ENCODE measurements around the gene RHBDD3. TPM values are rescaled to one million over a fixed set of nuclear protein-coding genes. Genes with fewer than 3 reads are reported as not detected.

RHBDD3 gene
- total and polyA plus RNA-seq, 9 of the 15 experiments (the other 6 are each of a cell fraction or from before 2014, with no cell fraction given), result 0.32 to 35.6 (median 14.0) TPM

- no peak for TF ChIP-seq HDAC6 (IDR thresholded peaks at IDR 0.05; ENCODE audit: low read depth, low read length)
- peak; percentile 54 for TF ChIP-seq ZNF395 (CRISPR knock-in tag; IDR thresholded peaks at IDR 0.05)
- TF ChIP-seq ZNF551 (CRISPR knock-in tag; IDR thresholded peaks at IDR 0.05), result no peak
- no peak for TF ChIP-seq E2F3 (CRISPR knock-in tag; IDR thresholded peaks at IDR 0.05)
- no peak for TF ChIP-seq TCF7 (IDR thresholded peaks at IDR 0.05; ENCODE audit: borderline replicate concordance)
- TF ChIP-seq XRCC5 (IDR thresholded peaks at IDR 0.05; ENCODE audit: low read depth, low read length), result no peak
- 0 out of 2 replicates have a peak, but pooled peaks have one; percentile 35 for TF ChIP-seq PHF21A (IDR thresholded peaks at IDR 0.05; ENCODE audit: borderline replicate concordance, low read depth)
- no peak for TF ChIP-seq ZNF324 (CRISPR knock-in tag; IDR thresholded peaks at IDR 0.05)
- TF ChIP-seq TGIF2 (CRISPR knock-in tag; IDR thresholded peaks at IDR 0.05), result no peak
- no peak for TF ChIP-seq ZNF217 (CRISPR knock-in tag; IDR thresholded peaks at IDR 0.05)
- TF ChIP-seq POLR2H (tag; IDR thresholded peaks at IDR 0.05; ENCODE audit: low read depth), result peak; percentile 74
- TF ChIP-seq BRD4 (IDR thresholded peaks at IDR 0.05), result no peak
- TF ChIP-seq, protein P1, sequence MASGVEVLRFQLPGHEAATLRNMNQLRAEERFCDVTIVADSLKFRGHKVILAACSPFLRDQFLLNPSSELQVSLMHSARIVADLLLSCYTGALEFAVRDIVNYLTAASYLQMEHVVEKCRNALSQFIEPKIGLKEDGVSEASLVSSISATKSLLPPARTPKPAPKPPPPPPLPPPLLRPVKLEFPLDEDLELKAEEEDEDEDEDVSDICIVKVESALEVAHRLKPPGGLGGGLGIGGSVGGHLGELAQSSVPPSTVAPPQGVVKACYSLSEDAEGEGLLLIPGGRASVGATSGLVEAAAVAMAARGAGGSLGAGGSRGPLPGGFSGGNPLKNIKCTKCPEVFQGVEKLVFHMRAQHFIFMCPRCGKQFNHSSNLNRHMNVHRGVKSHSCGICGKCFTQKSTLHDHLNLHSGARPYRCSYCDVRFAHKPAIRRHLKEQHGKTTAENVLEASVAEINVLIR (CRISPR knock-in tag; IDR thresholded peaks at IDR 0.05), result 0 out of 2 replicates have a peak, but pooled peaks have one; percentile 17
- TF ChIP-seq TBL1XR1 (IDR thresholded peaks at IDR 0.05; ENCODE audit: low read length in 2 of 2), result no peak; a peak in 1 of 4 replicates
- no peak for TF ChIP-seq MCM7 (IDR thresholded peaks at IDR 0.05)
- peak; percentile 77 for TF ChIP-seq PRPF4 (IDR thresholded peaks at IDR 0.05; ENCODE audit: insufficient read depth, low read depth, low read length, poor library complexity, severe bottlenecking)
- TF ChIP-seq ZNF175 (CRISPR knock-in tag; IDR thresholded peaks at IDR 0.05; ENCODE audit: low read depth), result no peak
- no peak for TF ChIP-seq ETV6 (IDR thresholded peaks at IDR 0.05; ENCODE audit: borderline replicate concordance in 1 of 2, low read depth in 2 of 2, low read length in 1 of 2)
- no peak for TF ChIP-seq ETV6 (CRISPR knock-in tag; IDR thresholded peaks at IDR 0.05; ENCODE audit: borderline replicate concordance)
- TF ChIP-seq STAT5B (CRISPR knock-in tag; IDR thresholded peaks at IDR 0.05), result no peak
- TF ChIP-seq, protein P2, sequence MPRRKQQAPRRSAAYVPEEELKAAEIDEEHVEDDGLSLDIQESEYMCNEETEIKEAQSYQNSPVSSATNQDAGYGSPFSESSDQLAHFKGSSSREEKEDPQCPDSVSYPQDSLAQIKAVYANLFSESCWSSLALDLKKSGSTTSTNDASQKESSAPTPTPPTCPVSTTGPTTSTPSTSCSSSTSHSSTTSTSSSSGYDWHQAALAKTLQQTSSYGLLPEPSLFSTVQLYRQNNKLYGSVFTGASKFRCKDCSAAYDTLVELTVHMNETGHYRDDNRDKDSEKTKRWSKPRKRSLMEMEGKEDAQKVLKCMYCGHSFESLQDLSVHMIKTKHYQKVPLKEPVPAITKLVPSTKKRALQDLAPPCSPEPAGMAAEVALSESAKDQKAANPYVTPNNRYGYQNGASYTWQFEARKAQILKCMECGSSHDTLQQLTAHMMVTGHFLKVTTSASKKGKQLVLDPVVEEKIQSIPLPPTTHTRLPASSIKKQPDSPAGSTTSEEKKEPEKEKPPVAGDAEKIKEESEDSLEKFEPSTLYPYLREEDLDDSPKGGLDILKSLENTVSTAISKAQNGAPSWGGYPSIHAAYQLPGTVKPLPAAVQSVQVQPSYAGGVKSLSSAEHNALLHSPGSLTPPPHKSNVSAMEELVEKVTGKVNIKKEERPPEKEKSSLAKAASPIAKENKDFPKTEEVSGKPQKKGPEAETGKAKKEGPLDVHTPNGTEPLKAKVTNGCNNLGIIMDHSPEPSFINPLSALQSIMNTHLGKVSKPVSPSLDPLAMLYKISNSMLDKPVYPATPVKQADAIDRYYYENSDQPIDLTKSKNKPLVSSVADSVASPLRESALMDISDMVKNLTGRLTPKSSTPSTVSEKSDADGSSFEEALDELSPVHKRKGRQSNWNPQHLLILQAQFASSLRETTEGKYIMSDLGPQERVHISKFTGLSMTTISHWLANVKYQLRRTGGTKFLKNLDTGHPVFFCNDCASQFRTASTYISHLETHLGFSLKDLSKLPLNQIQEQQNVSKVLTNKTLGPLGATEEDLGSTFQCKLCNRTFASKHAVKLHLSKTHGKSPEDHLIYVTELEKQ (CRISPR knock-in tag; IDR thresholded peaks at IDR 0.05), result no peak
- no peak for TF ChIP-seq ZNF408 (CRISPR knock-in tag; IDR thresholded peaks at IDR 0.05; ENCODE audit: low read depth)
- peak; percentile 42 for TF ChIP-seq SRSF7 (optimal IDR thresholded peaks at IDR 0.05; ENCODE audit: low read depth, low read length)
- TF ChIP-seq SREBF1 (IDR thresholded peaks at IDR 0.05; ENCODE audit: borderline replicate concordance, low read depth, low read length), result 0 out of 2 replicates have a peak, but pooled peaks have one; percentile 17
Measured at GRCh38 chr22:29267858-29268510, at the start of gene RHBDD3, which contains the start of gene EWSR1 (continued).

Data from K562 (cell line).